ENCODE results near the gene SECISBP2L. TPM values are rescaled to one million over a fixed set of nuclear protein-coding genes. Genes with fewer than 3 reads are reported as not detected.

The SECISBP2L gene
- total RNA-seq, 1 experiment from 2014 or later = 40.5 TPM

DNA sequence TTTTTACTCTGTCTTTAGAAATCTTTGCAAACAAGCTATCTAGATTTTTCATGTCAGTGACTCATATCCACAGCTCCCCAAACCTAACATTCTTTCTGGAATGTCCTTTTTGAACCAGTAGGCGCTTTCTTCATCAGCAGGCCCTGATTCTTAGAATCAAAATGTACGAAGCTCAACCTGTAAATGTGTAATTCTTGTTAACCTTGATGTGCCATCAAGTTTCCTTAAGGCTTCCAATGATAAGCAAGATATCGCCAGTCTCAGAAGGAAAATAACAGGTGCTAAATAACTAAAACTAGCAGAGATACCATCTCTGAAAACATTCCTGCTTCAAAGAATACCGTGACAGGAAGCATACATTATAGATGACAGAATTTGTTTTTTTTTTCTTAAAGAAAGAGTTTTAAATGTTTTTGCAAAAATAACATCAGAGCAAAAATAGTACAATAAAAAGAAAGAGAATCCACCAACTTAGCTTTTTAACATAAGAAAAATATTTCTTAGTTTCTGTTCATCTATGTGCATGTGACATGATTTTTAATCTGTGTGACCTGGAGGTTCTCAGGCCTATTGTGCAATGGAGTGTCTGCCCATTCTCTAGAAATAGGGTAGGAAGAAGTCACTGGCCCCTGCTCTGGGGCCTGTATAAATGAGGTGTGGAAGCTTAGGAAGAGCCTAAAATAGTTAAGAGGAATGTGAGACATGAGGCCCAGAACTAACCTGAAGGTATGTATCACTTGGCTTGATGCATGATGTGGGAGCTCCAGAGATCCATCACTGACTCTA, 14.7 kb upstream of the SECISBP2L start:
- POLR2A ChIA-PET = no interaction called here
- 0 out of 2 replicates have a peak, but pooled peaks cover 2% of the 10 kb centered on the region for H3K27me3 ChIP-seq (ENCODE audit: control insufficient read depth, insufficient read depth, low read length)
- H3K4me3 ChIP-seq (ENCODE audit: low read depth in 2 of 2, low read length in 2 of 2) = no peak overlapping the region
- H3K36me3 ChIP-seq (ENCODE audit: control insufficient read depth, insufficient read depth, low read length) = no peaks in the 10 kb centered on the region
- intact Hi-C loops (cut with micrococcal nuclease; ENCODE audit: unreplicated experiment) (no loop called here), in situ Hi-C loops (cut with HindIII; ENCODE audit: low pct_unique_long_range_greater_than_20kb, low sequenced_read_pairs) (no loop called here)
- no peak overlapping the region for H3K27ac ChIP-seq (ENCODE audit: low read length)
- no peaks in the 10 kb centered on the region for H3K4me1 ChIP-seq (ENCODE audit: control insufficient read depth, insufficient read depth, low read length)
- TF ChIP-seq REST (IDR thresholded peaks at IDR 0.05; ENCODE audit: insufficient read depth in 1 of 2, low read depth in 2 of 2, low read length in 1 of 2) (no peak), TCF7L2 (IDR thresholded peaks at IDR 0.05; ENCODE audit: low read depth, low read length) (no peak), CTCF (IDR thresholded peaks at IDR 0.05) (no peak), SIN3A (IDR thresholded peaks at IDR 0.05; ENCODE audit: borderline replicate concordance, insufficient read depth, low read depth, low read length) (no peak), POLR2AphosphoS5 (IDR thresholded peaks at IDR 0.05; ENCODE audit: low read depth, low read length) (no peak)
- DNase-seq (ENCODE audit: low read depth, low spot score) (no peak), ATAC-seq (no peak)
- no peaks in the 10 kb centered on the region for H3K9me3 ChIP-seq (ENCODE audit: control insufficient read depth, insufficient read depth, low read depth, low read length)
- no TSS peak for BruUV-seq (replicated peaks)
- CTCF ChIA-PET = interaction anchor here (0.6 kb wide), 1 partner anchor 85 kb away, joined by 3 read pairs; no protein-coding TSS in a partner anchor

DNA sequence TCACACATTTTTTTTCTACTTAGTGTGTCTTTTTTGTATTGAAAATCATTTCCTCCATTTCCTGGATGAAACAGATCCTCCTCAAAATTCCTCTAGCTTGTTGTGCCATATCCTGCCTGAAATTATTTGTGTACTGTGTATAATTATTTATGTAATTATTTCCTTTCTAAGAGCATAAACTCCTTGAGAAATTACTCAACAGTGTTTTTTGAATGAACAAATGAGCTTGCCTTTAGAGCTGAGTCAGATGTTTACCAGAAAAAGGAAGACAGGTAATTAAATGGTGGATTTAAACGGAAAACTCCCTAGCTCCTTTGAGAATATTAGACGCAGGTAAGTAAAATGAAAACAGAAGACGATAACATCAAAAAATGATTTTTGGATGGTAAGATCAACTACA, 13.2 kb upstream of the SECISBP2L start:
- no peak for ATAC-seq
- no peaks in the 10 kb centered on the region for H3K27me3 ChIP-seq (ENCODE audit: control insufficient read depth, insufficient read depth, low read length)
- TF ChIP-seq POLR2AphosphoS5 (IDR thresholded peaks at IDR 0.05; ENCODE audit: low read depth, low read length) = no peak
- no peak for TF ChIP-seq TCF7L2 (IDR thresholded peaks at IDR 0.05; ENCODE audit: low read depth, low read length)
- TF ChIP-seq CTCF (IDR thresholded peaks at IDR 0.05) = no peak
- no peak for TF ChIP-seq REST (IDR thresholded peaks at IDR 0.05; ENCODE audit: insufficient read depth in 1 of 2, low read depth in 2 of 2, low read length in 1 of 2)
- TF ChIP-seq SIN3A (IDR thresholded peaks at IDR 0.05; ENCODE audit: borderline replicate concordance, insufficient read depth, low read depth, low read length) = no peak
- no peak overlapping the region for H3K4me3 ChIP-seq (ENCODE audit: low read depth in 2 of 2, low read length in 2 of 2)
- no peaks in the 10 kb centered on the region for H3K4me1 ChIP-seq (ENCODE audit: control insufficient read depth, insufficient read depth, low read length)
- ChIA-PET POLR2A (interaction anchor here (0.5 to 0.6 kb wide), 2 partner anchors 12 to 21 kb away, joined by 3 to 4 read pairs; no protein-coding TSS in a partner anchor), CTCF (no interaction called here)
- in situ Hi-C loops (cut with HindIII; ENCODE audit: low pct_unique_long_range_greater_than_20kb, low sequenced_read_pairs) = no loop called here
- BruUV-seq (replicated peaks) = no TSS peak
- no peaks in the 10 kb centered on the region for H3K36me3 ChIP-seq (ENCODE audit: control insufficient read depth, insufficient read depth, low read length)
- H3K9me3 ChIP-seq (ENCODE audit: control insufficient read depth, insufficient read depth, low read depth, low read length) = no peaks in the 10 kb centered on the region
- DNase-seq (ENCODE audit: low read depth, low spot score) = no peak
- H3K27ac ChIP-seq (ENCODE audit: low read length) = no peak overlapping the region
- intact Hi-C loops (cut with micrococcal nuclease; ENCODE audit: unreplicated experiment) = no loop called here
